ENCODE results near the gene HOXD3.

The HOXD3 gene

GRCh38 chr2:176177580-176178037 lies 20.5 kb downstream of the HOXD3 start:
- no peak for DNase-seq (ENCODE audit: low read depth)

DNA sequence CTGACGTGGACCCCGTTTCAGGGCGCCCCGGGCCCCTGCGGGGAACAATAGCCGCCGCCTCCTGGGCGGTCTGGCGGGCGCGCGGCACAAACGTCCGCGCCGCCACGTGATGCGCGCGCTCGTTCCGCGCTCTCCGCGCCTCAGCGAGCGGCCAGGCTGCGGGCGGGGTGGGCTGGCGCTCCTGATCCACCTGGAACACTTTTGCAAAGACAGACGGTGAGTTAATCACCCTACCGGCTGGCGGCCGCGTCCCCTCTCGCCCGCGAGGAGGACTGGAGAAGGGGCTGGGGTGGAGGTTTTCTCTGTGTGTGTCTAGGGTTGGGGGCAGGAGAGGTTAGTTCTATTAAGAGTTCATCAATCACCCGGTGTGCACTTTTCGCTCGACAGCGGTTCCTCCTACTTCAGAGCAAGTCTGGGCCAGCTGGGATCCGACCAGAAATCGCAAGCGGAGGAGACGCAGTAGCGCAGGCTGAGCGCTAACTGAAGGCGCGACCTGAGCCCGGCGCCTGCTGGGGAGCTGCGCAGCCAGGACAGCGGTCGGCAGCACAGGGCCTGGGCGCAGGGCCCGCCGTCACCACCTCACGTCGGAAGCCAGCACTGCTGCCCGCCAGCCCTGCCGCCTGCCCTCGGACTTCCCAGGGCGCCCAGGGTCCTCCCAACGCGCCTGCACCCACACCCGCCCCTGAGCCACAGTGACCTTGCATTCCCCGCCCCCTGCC lies 21.1 kb downstream of the HOXD3 start:
- DNase-seq (ENCODE audit: low read depth) = no peak

DNA sequence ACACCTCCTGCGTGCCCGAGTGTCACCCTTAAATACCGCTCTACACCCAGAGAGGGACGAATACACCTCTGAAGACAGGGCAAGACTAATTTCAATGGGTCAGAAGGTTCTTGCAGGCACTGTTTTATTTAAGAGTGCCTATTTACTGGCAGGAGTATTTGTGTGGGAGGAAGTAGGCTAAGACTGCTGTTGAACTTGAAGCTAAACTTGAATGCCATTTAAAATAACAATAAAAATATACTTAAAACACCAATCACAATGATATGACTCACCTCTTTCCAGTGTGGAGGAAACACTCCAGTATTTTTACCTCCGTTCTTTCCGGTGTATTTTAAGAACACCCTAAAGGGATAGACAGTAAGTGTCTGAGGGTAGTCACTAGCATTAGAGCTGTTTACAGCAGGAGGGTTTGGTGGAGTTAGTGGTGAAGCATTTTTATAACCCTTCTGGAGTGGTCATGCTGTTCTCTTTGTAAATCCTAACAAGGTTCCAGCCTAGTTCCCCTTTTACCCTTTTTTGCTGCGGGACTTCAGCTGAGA lies 21.7 kb downstream of the HOXD3 start:
- no peak for DNase-seq (ENCODE audit: low read depth)

DNA sequence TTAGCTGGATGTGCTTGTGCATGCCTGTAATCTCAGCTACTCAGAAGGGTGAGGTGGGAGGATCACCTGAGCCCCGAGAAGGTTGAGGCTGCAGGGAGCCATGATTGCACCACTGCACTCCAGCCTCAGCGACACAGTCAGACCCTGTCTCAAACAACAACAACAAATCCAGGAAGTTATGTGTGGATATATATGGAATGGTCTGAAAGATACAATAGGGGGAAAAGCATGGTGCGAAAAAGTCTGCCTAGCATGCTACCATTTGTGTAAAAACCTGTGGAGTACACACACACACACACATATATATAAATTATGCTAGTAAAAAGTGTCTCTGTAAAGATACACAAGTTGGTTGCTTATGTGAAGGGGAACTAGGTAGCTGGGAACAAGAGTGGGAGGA lies 24.4 kb downstream of the HOXD3 start:
- DNase-seq (ENCODE audit: low read depth) = no peak

- DNase-seq (ENCODE audit: low read depth) = no peak
Measured at GRCh38 chr2:176182671-176183070, 25.6 kb downstream of the HOXD3 start.

- no peak for DNase-seq (ENCODE audit: low read depth)
Measured at GRCh38 chr2:176184749-176185148, 27.6 kb downstream of the HOXD3 start.

DNA sequence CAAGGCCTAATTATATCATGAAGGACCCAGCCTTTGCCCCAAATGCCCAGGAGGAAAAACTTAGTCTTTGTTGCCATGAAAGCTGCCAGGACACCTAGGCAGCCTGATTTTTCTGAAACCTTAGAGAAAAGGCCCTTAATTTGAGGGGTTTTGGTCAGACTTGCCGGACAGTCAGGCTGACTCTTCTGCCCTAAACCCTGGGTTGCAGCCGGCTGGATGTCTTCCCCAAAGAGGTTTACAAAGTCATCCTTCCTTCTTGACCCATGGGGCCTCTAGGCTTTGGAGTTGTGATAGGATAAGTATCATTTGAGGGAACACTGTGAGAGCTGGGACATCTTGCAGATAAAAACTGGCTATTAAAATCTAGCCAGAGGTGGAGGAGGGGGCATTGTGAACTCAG lies 28.9 kb downstream of the HOXD3 start:
- DNase-seq (ENCODE audit: low read depth) = no peak

DNA sequence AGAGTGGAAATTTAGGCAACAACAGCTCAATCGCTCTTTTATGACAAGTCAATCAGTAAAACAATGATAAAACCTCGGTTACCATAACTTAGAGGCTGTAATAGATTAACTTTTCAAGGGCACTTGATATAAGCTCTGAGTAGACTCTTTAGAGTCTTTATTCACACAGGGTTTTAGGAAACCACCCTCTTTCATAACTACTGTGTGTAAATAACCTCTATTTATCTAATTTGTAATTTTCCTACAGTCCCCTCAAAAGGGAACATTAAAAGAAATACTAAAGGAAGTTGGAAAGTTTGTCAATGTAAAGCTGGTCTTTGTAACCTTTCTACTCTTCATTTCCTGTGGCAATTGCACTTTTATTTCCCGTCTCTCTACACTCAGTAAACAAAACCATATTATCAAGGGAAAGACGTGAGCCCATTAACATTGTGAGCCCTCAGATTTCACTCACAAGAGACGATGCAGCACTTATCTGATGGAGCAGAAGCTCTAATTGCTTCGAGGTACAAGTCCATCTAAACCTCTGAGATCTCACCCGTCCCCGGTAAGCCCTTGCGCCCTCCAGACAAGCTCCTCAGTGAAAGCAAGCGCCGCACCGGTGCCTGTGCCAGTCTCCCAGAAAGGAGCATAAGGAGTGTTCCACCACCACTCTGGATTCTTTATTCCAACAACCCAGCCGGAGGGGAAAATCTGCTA lies 30.2 kb downstream of the HOXD3 start:
- no peak for DNase-seq (ENCODE audit: low read depth)

DNA sequence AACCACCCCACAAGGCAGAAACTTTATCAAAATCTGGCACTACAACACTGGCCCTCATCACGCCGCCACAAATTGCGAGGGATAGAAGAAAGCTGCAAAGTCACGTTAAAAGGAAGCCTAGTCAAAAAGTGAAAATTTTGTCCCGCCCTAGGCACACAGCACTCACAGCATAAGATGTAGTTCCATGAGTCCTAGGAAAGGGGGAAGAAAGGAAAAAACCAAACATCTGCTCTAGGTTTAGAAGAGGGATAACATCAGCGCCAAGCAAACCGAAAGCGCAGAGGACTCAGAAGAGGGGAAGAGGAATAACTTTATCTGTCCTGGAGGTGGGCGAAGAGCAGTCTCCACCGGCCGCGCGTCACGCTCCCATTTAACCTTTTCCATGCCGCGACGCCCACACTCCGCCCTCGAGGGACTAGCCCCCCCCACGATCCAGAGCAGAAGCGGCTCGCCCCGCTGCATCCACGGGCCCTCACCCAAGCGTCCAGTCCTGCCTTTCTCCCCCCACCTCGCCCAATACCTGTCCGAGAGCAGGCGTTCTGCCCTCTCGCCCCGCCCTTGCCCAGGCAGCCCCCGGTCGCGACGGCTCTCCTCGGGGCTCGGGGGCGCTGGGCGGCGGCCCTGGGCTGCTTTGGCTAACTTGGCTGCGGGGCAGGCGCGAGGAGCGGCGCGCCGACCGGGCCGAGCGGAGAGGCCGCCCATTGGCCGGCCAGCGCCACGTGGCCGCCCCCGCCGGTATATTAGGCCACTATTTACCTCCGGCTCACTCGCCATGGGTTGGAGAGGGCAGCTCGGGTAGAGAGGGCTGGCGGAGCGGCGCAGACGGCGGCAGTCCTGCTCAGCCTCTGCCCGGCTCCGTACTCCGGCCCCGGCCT lies 31.0 kb downstream of the HOXD3 start, which contains the start of gene HOXD1:
TSS of gene HOXD1 (plus strand) at position 770 of the 875 bp plus-strand sequence. CDS start 134 bp downstream, outside the sequence.
- DNase-seq (ENCODE audit: low read depth) = no peak

GRCh38 chr2:176188774-176189680 lies 31.9 kb downstream of the HOXD3 start:
- no peak for DNase-seq (ENCODE audit: low read depth)

GRCh38 chr2:176189681-176190641 lies 32.9 kb downstream of the HOXD3 start:
- DNase-seq (ENCODE audit: low read depth) = no peak

DNA sequence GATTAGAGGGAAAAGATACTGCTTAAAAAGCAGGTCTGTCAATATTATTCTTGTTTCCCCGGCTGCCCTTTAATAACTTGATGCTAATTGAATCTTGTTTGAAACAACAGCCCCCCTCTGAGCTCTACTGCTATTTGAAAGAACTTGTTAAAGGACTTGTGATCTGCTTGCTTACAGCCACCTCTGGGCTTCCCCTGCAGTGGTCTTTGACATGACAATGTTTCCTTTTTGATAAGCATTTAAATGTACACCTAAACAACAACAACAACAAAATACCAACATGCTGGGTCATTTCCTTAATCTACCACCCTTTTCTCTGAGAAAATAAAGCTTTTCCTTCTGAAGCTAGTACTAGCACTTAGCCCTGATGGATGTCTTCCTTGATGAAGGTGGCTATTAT lies 35.2 kb downstream of the HOXD3 start:
- DNase-seq (ENCODE audit: low read depth) = no peak

DNA sequence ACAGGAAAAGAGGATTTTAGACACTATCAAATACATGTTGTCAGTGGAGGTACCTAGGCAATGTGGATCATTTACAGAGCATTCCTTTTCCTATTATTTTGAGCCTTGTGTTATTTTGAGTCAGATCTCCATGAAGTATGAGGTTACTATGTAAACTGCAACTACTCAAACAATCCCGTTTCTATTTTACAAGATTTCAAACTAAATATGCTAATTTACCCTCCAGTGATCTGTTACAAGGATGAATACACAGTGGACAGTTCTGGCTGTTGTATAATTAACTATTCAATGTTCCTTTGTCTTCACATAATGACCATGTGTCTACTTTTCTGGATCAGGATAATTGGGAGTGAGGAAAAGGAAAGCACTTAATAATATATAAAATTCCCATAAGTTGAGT lies 35.9 kb downstream of the HOXD3 start:
- DNase-seq (ENCODE audit: low read depth) = no peak

GRCh38 chr2:176199902-176200301 lies 42.8 kb downstream of the HOXD3 start:
- DNase-seq (ENCODE audit: low read depth) = no peak

DNA sequence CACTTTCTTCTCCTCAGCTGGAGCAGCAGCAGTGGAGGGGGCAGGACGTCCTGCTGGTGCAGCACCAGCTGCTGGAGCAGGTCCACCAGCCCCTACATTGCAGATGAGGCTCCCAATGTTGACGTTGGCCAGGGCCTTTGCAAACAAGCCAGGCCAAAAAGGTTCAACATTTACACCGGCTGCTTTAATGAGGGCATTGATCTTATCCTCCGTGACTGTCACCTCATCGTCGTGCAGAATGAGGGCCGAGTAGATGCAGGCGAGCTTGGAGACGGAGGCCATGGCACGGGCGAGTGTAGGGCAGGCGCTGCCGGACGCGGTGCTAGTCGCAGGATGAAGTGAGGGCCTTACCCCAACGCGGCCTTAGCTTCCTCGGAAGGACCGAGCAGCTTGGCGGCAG lies 43.9 kb downstream of the HOXD3 start:
- DNase-seq (ENCODE audit: low read depth) = no peak

GRCh38 chr2:176202491-176202890 lies 45.4 kb downstream of the HOXD3 start:
- no peak for DNase-seq (ENCODE audit: low read depth)

DNA sequence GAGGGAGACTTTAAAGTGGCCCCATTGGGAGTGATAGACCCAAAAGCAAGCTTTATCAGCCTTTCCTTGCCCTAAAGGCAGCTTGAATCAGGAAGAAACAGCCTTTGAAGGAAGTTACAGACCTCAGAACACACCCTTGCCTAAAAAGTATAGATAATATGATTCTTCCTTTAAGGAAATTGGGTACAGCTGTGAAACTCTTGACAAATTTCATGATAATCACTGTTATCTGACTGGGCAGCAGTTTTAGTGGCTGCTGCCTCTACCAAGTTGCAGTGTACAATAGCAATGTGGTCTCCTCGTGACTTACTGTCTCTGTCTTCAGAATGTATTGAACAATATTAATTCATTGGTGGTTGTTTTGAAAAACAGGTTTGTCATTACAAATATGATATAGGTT lies 48.0 kb downstream of the HOXD3 start:
- no peak for DNase-seq (ENCODE audit: low read depth)

DNA sequence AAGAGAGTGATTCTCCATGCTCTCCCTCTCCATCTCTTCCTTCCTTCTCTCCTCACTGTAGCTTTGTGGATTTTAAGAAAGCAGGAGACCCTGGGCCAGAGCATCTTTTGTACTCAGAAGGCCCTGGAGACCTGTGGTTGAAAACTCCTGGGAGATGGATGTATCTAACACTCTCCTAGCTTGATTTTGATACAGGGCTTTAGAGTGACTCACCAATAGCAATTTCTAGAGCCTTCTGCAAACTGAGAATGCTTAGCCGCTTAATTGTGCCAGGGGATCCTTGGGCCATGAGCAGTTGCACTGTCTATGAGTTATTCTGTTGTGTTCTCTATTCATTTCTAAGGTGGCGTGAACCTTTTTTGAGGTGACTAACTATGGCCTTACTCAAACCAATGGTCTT lies 49.0 kb downstream of the HOXD3 start:
- DNase-seq (ENCODE audit: low read depth) = no peak

DNA sequence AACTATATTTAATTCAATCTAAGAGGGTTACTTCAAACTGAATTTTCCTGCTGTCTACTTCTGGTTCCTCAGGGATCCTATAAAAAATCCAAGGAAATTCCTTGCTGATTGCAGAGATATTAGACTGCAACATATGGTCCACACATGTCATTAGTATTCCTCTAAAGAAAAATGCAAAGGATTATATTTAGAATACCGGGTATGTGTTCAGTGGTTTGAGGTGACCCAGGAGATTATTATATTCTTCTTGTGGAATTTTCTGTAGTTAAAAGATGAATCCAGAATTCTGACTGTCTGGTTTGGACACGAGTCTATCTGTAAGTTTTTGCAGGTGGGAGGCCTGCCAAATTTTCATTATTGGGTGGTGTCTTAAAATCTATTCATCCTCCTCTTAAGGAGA lies 49.6 kb downstream of the HOXD3 start:
- no peak for DNase-seq (ENCODE audit: low read depth)

GRCh38 chr2:176211110-176211509 lies 54.0 kb downstream of the HOXD3 start:
- no peak for DNase-seq (ENCODE audit: low read depth)

All from iris pigment epithelial cell (primary cell).